SJSA1 (cell line): ENCODE measurements around the gene TSPAN6. TPM values are rescaled to one million over a fixed set of nuclear protein-coding genes. Genes with fewer than 3 reads are reported as not detected.

ENCODE experiments used
- DNase-seq, 2 experiments: peaks; one replicate each; pipeline ENCODE4 v3.0.0-alpha.2; 2015 to 2020; ENCODE audit warnings: low spot score in 2 of 2, low read depth in 1 of 2
- H3K27ac ChIP-seq: fragments of 250-450 bp; sonication (Bioruptor Pico); 2 replicates; pipeline ENCODE4 v1.5.1; 2020; ENCODE audit warnings: mild to moderate bottlenecking, moderate library complexity
- H3K27me3 ChIP-seq: fragments of 250-450 bp; sonication (Bioruptor Pico); replicated peaks from 2 replicates; pipeline ENCODE4 v1.5.1; 2020; ENCODE audit warnings: mild to moderate bottlenecking, moderate library complexity
- H3K36me3 ChIP-seq: fragments of 250-450 bp; sonication (Bioruptor Pico); 2 replicates; pipeline ENCODE4 v1.5.1; 2020; ENCODE audit warnings: mild to moderate bottlenecking
- H3K4me1 ChIP-seq: fragments of 250-450 bp; sonication (Bioruptor Pico); replicated peaks from 2 replicates; pipeline ENCODE4 v1.6.1; 2021; ENCODE audit warnings: mild to moderate bottlenecking
- H3K4me3 ChIP-seq: fragments of 250-450 bp; sonication (Bioruptor Pico); 2 replicates; pipeline ENCODE4 v1.5.1; 2020; ENCODE audit warnings: mild to moderate bottlenecking
- H3K9me3 ChIP-seq: fragments of 250-450 bp; sonication (Bioruptor Pico); replicated peaks from 2 replicates; pipeline ENCODE4 v1.5.1; 2020; ENCODE audit warnings: mild to moderate bottlenecking
- total RNA-seq: library from RNA; depleted of rRNA; stranded (reverse); fragments of >200 nt; shearing (Covaris generic); gene quantifications from 2 replicates; pipeline ENCODE4 v1.2.3, GENCODE V29; 2014

Gene TSPAN6
- total RNA-seq, 1 experiment from 2014 or later, result 26.9 TPM

GRCh38 chrX:100642290-100642689 is 5.7 kb upstream of the TSPAN6 start:
- peaks cover 31% of the 10 kb centered on the region for H3K4me1 ChIP-seq
- peak overlapping the region; percentile 92 for H3K27ac ChIP-seq
- H3K36me3 ChIP-seq, result 0 out of 2 replicates have a peak, but pooled peaks cover 3% of the 10 kb centered on the region
- H3K4me3 ChIP-seq, result no peak overlapping the region
- H3K9me3 ChIP-seq, result no peaks in the 10 kb centered on the region
- H3K27me3 ChIP-seq, result no peaks in the 10 kb centered on the region
- no peak for DNase-seq

- Histone ChIP-seq H3K27me3 (no peaks in the 10 kb centered on the region), H3K27ac (peak overlapping the region; percentile 34; the same call in 1 of the 2 replicates), H3K36me3 (no peaks in the 10 kb centered on the region), H3K4me1 (no peaks in the 10 kb centered on the region), H3K9me3 (no peaks in the 10 kb centered on the region), H3K4me3 (peak overlapping the region; percentile 60)
- DNase-seq, result no peak
Measured at GRCh38 chrX:100635989-100636320, 651 bp downstream of the TSPAN6 start.

GRCh38 chrX:100635040-100635439 is 1.6 kb downstream of the TSPAN6 start:
- Histone ChIP-seq H3K4me3 (no peak overlapping the region), H3K27ac (no peak overlapping the region), H3K9me3 (no peaks in the 10 kb centered on the region), H3K27me3 (no peaks in the 10 kb centered on the region), H3K4me1 (no peaks in the 10 kb centered on the region), H3K36me3 (no peaks in the 10 kb centered on the region)
- no peak for DNase-seq

- DNase-seq, result no peak
Measured at GRCh38 chrX:100625985-100626491, 10.6 kb downstream of the TSPAN6 start.

GRCh38 chrX:100623001-100623400 is 13.6 kb downstream of the TSPAN6 start:
- Histone ChIP-seq H3K27ac (no peak overlapping the region), H3K4me3 (no peak overlapping the region), H3K27me3 (no peaks in the 10 kb centered on the region), H3K9me3 (no peaks in the 10 kb centered on the region), H3K36me3 (no peaks in the 10 kb centered on the region), H3K4me1 (no peaks in the 10 kb centered on the region)
- DNase-seq, result no peak

More at GRCh38 chrX:100625985-100626491, 10.6 kb downstream of the TSPAN6 start:
- Histone ChIP-seq H3K36me3 (no peaks in the 10 kb centered on the region), H3K4me1 (no peaks in the 10 kb centered on the region), H3K27me3 (no peaks in the 10 kb centered on the region), H3K27ac (no peak overlapping the region), H3K9me3 (no peaks in the 10 kb centered on the region), H3K4me3 (no peak overlapping the region)

GRCh38 chrX:100615005-100615404 is 21.6 kb downstream of the TSPAN6 start:
- H3K36me3 ChIP-seq, result no peaks in the 10 kb centered on the region
- no peaks in the 10 kb centered on the region for H3K9me3 ChIP-seq
- H3K27me3 ChIP-seq, result no peaks in the 10 kb centered on the region
- no peak overlapping the region for H3K27ac ChIP-seq
- no peaks in the 10 kb centered on the region for H3K4me1 ChIP-seq
- no peak overlapping the region for H3K4me3 ChIP-seq
- peak; percentile 40 to 64 for DNase-seq

- no peaks in the 10 kb centered on the region for H3K36me3 ChIP-seq
- H3K27ac ChIP-seq, result no peak overlapping the region
- no peaks in the 10 kb centered on the region for H3K9me3 ChIP-seq
- H3K4me1 ChIP-seq, result no peaks in the 10 kb centered on the region
- H3K4me3 ChIP-seq, result no peak overlapping the region
- no peak for DNase-seq
- H3K27me3 ChIP-seq, result no peaks in the 10 kb centered on the region
Measured at GRCh38 chrX:100611951-100612350, 24.7 kb downstream of the TSPAN6 start.

- H3K9me3 ChIP-seq, result no peaks in the 10 kb centered on the region
- no peaks in the 10 kb centered on the region for H3K4me1 ChIP-seq
- H3K4me3 ChIP-seq, result no peak overlapping the region
- no peaks in the 10 kb centered on the region for H3K36me3 ChIP-seq
- no peak for DNase-seq
- no peak overlapping the region for H3K27ac ChIP-seq
- no peaks in the 10 kb centered on the region for H3K27me3 ChIP-seq
Measured at GRCh38 chrX:100609591-100609990, 27.0 kb downstream of the TSPAN6 start.

- Histone ChIP-seq H3K36me3 (no peaks in the 10 kb centered on the region), H3K27ac (no peak overlapping the region), H3K9me3 (no peaks in the 10 kb centered on the region), H3K27me3 (no peaks in the 10 kb centered on the region), H3K4me1 (no peaks in the 10 kb centered on the region), H3K4me3 (no peak overlapping the region)
- DNase-seq, result no peak
Measured at GRCh38 chrX:100606753-100607152, 29.9 kb downstream of the TSPAN6 start.

GRCh38 chrX:100600758-100601157 is 35.8 kb downstream of the TSPAN6 start:
- Histone ChIP-seq H3K27ac (no peak overlapping the region), H3K36me3 (no peaks in the 10 kb centered on the region)
- DNase-seq, result no peak

GRCh38 chrX:100600340-100600739 is 36.3 kb downstream of the TSPAN6 start:
- Histone ChIP-seq H3K36me3 (no peaks in the 10 kb centered on the region), H3K9me3 (no peaks in the 10 kb centered on the region), H3K27ac (no peak overlapping the region), H3K27me3 (no peaks in the 10 kb centered on the region), H3K4me1 (no peaks in the 10 kb centered on the region), H3K4me3 (no peak overlapping the region)
- no peak for DNase-seq

More at GRCh38 chrX:100600758-100601157, 35.8 kb downstream of the TSPAN6 start:
- H3K27me3 ChIP-seq, result no peaks in the 10 kb centered on the region
- no peaks in the 10 kb centered on the region for H3K9me3 ChIP-seq
- no peak overlapping the region for H3K4me3 ChIP-seq
- H3K4me1 ChIP-seq, result no peaks in the 10 kb centered on the region

GRCh38 chrX:100599456-100599855 is 37.1 kb downstream of the TSPAN6 start:
- DNase-seq, result no peak
- no peak overlapping the region for H3K4me3 ChIP-seq
- no peak overlapping the region for H3K27ac ChIP-seq
- H3K36me3 ChIP-seq, result no peaks in the 10 kb centered on the region
- no peaks in the 10 kb centered on the region for H3K9me3 ChIP-seq
- H3K27me3 ChIP-seq, result no peaks in the 10 kb centered on the region
- no peaks in the 10 kb centered on the region for H3K4me1 ChIP-seq

- H3K4me1 ChIP-seq, result no peaks in the 10 kb centered on the region
- no peak overlapping the region for H3K4me3 ChIP-seq
- H3K27me3 ChIP-seq, result no peaks in the 10 kb centered on the region
- no peaks in the 10 kb centered on the region for H3K36me3 ChIP-seq
- no peak overlapping the region for H3K27ac ChIP-seq
- DNase-seq, result no peak
- H3K9me3 ChIP-seq, result no peaks in the 10 kb centered on the region
Measured at GRCh38 chrX:100596601-100597000, 40.0 kb downstream of the TSPAN6 start.

GRCh38 chrX:100593581-100593980 is 43.0 kb downstream of the TSPAN6 start:
- no peaks in the 10 kb centered on the region for H3K27me3 ChIP-seq
- no peaks in the 10 kb centered on the region for H3K4me1 ChIP-seq
- no peak overlapping the region for H3K4me3 ChIP-seq
- H3K27ac ChIP-seq, result no peak overlapping the region
- DNase-seq, result no peak
- H3K36me3 ChIP-seq, result no peaks in the 10 kb centered on the region
- no peaks in the 10 kb centered on the region for H3K9me3 ChIP-seq

GRCh38 chrX:100593126-100593525 is 43.5 kb downstream of the TSPAN6 start:
- no peaks in the 10 kb centered on the region for H3K4me1 ChIP-seq
- H3K4me3 ChIP-seq, result no peak overlapping the region
- H3K27ac ChIP-seq, result no peak overlapping the region
- H3K9me3 ChIP-seq, result no peaks in the 10 kb centered on the region
- no peak for DNase-seq
- no peaks in the 10 kb centered on the region for H3K36me3 ChIP-seq
- no peaks in the 10 kb centered on the region for H3K27me3 ChIP-seq
